ENCODE data around the gene CTRB1.
A peak's percentile ranks its signal among the peaks of the same experiment; 100 is the strongest.
"Not testable (repeated sequence)": the region's sequence is repeated elsewhere in the genome, so short reads cannot be mapped to it uniquely, and the experiment has no call there.

Gene CTRB1

DNA sequence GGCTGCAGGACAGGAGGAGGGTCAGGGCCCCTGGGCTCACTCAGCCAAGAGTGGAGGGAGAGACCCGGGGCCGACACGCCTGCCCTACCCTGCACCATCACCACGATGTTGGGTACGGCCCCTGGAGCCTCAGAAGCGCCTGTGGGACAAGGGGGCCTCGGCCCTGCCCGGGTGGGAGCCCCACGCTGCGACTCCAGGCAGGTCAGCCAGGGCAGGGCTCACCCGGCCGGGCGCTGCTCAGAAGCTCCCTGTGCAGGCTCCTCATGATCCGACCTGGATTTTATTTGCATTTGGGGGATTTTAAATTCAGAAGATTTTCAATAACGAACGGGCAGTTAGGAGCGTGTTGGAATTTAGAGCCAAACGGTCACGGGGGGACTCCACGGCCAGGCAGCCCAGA lies 13.9 kb upstream of the CTRB1 start:
- not testable (repeated sequence) for DNase-seq

DNA sequence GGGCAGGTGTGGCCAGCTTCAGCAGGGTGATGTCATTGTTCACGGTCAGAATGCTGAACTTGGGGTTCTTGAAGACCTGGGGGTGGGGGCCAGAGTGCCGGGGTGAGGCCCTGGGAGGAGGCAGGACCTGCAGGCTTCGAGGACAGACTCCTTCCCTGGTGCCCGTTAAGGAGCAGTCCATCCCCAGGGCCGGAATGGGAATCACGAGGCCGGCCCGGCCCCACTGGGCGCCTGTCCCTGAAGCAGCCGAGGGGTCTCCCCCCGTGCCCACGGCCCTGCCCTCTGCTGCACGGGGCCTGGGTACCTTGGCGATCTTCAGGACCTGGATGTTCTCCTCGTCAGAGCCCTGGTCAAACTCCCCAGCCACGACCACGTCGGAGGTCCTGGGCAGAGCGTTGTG lies 13.3 kb upstream of the CTRB1 start:
- DNase-seq, result not testable (repeated sequence)

DNA sequence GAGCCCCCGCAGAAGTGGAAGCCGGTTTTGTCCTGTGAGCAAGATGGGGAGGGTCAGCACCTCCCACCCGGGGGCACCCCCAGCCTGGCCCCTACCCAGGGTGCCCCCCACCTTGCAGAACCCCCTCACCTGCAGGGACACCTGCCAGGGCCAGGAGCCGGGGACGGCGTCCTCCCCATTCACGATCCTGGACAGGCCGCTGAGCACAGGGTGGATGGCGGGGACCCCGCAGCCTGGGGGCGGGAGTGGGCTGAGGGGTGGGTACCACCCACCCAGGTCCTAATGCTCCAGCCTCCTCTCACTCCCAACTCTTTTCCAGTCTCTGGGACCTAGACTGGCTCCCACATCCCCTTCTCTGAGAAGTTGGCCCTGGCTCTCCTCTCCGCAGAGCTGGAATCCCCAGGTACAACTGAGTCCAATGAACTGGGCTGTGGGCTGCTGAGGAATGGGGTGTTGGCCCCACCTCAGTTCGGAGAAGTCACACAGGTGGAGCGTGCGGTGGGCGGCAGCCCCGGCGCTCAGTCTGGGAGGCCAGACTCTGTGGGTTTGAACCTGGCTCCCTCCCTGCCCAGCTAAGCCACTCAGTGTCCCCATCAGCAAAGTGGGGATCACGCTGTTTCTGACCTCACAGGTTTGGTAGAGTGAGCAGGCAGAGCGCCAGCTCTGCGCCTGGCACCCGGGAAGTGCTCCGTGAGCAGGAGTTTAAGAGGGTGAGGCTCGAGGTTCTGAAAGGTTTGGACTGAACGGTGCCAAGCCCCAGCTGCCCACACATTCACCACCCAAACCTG lies 12.6 kb upstream of the CTRB1 start:
- DNase-seq, result not testable (repeated sequence)

DNA sequence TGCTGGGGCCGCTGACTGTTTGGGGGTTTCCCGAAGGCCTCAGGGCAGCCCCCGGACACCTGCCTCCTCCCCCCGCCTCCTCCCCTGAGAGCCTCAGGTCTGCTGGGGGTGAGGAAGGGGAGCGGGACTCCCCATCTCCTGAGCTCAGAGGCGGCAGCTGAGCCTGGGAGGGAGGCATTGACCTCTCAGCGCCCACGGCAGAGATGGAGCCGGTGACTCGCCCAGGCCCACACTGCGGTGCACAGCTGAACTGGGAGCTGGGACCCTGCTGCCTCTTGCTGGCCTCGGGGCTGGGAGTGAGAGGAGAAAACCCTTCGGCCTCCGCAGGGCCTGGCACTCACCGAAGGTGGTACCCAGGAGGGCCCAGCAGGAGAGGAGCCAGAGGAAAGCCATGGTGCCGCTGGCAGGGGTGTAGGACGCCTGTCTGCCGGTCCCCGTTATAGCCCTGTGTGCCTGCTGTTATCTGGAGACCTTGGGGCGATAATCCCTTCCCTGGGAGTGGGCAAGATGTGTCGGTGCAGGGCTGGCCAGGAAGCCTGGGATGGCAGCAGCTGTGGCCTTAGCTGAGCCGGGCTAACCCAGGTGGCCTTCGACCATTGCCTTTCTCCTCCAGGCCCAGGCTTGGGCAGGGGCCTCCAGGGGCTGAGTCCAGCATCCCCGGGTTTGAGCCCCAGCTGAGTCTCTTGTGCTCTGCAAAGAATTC lies 11.9 kb upstream of the CTRB1 start, which contains the start of gene CTRB2:
TSS of gene CTRB2 (minus strand) at position 413 of the 703 bp plus-strand sequence. CDS start at position 393, 20 bp downstream.
- no peak for DNase-seq

DNA sequence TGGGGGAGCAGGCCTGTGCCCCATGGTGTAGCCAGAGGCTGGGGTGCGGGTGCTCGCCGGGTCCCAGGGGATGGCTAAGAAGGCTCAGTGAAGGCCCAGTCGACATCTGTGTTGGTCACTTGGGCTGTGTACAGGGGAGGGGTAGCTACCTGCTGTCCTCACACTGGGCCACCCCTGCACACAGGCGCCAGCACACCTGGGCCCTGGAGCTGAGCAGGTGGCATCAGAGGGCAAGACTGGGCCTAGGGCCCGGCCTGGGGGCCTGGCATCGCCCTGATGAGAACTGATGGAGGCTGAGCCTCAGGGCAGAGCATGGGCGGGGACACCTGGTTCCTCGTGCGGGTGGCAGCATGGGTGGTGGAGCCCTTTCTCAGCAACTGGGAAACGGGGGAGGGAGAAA lies 11.0 kb upstream of the CTRB1 start:
- no peak for DNase-seq

DNA sequence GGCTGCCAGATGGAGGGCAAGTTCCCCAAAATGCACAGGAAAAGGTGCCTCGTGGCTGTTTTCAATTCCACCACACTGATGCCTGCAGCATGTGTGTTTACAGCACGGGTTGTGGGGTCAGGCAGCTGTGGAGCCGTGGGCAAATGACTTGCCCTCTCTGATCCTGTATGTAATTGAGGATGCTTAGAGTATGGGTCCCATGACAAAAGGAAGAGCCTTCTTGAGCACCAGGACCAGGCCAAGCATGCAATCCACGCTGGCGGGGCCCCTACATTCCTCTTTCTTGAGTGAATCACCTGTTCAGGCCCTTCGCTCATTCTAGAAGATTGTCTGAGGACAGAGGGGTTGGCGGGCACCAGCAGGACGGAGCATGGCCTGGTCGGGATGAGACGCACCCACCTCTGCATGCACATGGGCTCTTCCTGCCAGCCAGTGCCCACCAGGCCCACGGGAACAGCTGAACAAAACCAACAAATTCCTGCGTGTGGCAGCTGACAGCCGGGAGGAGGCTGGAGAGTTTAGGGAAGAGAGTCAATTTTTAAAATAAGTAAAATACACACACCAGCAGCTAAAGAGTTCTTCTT lies 10.5 kb upstream of the CTRB1 start:
- no peak for DNase-seq

DNA sequence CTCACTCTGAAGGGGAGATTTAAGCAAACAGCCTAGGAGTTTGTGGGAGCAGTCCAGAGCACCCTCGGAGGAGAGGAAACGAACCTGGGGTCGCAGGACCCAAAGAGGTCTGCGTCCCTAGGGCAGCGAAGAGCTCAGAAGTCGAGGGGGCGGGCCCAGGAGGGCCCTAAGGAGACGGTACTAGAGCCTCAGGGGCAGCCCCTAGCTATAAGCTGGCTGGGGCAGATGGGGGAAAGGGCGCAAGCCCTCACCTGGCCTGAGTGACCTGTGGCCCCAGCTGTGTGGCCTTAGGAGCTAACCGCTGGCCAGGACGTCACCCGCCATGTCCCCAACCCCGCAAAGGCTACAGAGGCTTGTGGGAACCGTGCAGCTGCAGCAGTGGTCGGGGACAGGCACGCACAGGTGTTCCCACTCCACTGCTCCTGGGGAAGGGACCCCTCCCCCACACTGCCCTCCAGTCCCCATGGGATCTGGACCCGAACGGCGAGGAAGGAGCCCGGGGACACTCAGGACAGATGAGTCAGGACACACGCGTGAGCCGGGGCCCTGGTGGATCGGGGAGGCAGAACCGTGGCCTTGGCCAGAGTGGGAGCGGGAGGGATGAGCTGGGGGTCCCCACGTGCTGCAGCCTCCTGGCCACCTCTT lies 9.8 kb upstream of the CTRB1 start:
- no peak for DNase-seq

DNA sequence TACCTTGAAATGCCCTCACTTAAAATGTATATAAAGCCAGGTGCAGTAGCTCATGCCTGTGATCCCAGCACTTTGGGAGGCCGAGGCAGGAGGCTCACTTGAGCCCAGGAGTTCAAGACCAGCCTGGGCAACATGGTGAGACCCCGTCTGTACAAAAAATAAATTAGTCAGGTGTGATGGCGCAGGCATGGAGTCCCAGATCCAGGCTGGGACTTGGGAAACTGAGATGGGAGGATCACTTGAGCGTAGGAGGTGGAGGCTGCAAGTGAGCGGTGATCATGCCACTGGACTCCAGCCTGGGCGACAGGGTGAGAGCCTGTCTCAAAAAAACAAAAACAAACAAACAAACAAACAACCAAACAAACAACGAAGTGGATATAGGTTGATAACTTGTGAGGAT lies 9.3 kb upstream of the CTRB1 start:
- not testable (repeated sequence) for DNase-seq

DNA sequence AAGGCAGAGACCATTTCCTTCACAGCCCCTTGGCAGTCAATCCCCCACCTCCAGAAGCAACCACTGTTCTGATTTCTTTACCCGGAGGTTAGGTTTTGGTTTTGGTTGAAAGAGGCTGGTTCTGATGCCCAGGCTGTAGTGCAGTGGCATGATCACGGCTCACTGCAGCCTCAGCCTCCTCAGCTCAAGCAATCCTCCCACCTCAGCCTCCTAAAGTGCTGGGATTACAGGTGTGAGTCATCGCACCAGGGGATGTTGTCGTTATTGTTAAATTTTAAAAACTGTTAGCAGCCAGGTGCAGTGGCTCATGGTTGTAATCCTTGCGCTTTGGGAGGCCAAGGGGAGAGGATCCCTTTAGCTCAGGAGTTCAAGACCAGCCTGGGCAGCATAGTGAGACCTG lies 8.8 kb upstream of the CTRB1 start:
- DNase-seq, result no peak

DNA sequence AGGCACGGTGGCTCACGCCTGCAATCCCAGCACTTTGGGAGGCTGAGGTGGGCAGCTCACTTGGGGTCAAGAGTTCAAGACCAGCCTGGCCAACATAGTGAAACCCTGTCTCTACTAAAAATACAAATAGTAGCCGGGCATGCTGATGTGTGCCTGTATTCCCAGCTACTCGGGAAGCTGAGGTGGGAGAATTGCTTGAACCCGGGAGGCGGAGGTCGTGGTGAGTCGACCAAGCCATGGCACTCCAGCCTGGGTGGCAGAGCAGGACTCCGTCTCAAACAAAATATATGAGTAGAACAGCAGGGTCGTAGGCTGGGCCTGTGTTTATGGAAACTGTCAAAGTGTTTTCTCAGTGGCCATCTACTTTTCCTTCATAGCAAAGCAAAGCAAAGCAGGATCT lies 7.5 kb upstream of the CTRB1 start:
- not testable (repeated sequence) for DNase-seq

DNA sequence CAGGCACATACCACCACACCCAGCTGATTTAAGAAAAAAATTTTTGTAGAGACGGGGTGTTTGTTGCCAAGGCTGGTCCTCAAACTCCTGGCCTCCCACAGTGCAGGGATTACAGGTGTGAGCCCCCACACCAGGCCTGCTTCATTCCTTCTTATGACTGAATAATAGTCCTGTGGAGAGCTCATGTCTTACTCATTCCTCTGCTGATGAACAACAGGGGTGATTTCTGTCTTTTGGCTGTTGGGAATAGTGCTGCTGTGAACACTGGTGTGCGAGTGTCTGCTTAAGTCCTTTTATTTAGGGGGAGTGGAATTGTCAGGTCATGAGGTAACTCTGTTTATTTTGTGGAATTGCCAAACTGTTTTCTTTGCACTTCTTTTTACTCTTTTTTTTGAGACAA lies 2.7 kb upstream of the CTRB1 start:
- DNase-seq, result no peak

DNA sequence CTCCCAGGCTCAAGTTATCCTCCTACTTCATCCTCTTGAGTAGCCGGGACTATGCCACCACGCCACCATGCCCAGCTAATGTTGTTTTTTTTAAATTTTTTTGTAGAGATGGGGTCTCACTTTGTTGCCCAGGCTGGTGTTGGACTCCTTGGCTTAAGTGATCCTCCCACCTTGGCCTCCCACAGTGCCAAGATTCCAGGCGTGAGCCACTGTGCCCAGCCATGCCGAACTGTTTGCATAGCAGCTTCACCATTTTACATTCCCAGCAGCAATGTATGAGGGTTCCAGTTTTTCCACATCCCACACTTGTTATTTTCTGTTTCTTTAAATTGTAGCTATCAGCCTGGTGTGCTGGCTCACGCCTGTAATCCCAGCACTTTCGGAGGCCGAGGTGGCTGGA lies 2.2 kb upstream of the CTRB1 start:
- no peak for DNase-seq

DNA sequence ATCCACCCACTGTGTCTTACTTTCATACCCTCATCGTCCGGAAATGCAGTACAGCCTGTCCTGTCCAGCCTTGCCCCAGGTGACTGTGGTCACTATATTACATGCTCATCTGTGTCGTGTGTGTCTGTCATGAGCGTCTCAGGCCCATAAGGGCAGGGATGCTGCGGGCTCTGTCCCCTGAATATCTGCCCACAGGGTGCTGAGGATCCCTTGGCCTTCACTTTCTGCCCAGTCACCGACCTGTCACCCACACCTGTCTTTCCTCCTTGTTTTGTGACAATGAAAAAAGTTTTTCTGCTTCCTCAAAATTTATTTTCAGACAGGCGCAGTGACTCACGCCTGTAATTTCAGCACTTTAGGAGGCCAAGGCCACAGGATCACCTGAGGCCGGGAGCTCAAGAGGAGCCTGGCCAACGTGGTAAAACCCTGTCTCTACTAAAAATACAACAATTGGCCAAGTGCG lies 1.4 kb upstream of the CTRB1 start:
- no peak for DNase-seq

DNA sequence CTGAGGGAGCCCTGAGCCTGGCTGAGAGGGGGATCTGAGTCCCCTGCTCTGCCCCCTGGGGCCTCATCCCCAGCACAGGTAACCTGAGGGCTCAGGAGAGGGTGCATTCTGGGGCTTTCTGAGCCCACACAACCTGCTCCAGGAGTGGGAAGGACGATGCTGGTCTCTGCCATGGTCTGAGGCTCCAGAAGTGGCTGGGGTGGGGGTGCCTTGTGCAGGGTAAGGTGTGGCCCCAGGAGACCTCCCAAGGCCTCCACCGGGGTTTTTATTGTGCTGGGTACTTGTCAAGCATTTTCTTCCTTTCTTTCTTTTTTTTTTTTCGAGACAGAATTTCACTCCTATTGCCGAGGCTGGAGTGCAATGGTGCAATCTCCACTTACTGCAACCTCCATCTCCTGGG lies 300 bp downstream of the CTRB1 start:
- DNase-seq, result no peak

DNA sequence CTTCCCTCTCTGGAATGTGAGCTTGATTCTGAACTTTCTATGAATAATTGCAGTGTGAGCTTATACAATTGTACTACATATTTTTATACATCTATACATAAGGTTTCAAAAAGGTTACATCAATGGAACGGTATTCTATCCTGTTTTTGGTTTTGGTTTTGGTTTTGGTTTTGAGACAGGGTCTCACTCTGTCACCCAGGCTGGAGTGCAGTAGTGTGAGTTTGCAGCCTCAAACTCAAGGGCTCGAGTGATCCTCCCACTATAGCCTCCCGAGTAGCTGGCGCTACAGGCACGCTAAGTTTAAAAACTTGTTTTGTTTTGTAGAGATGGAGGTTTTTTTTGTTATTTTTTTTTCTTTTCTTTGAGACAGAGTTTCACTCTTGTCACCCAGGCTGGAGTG lies 1.1 kb downstream of the CTRB1 start:
- peak; percentile 16 for DNase-seq

DNA sequence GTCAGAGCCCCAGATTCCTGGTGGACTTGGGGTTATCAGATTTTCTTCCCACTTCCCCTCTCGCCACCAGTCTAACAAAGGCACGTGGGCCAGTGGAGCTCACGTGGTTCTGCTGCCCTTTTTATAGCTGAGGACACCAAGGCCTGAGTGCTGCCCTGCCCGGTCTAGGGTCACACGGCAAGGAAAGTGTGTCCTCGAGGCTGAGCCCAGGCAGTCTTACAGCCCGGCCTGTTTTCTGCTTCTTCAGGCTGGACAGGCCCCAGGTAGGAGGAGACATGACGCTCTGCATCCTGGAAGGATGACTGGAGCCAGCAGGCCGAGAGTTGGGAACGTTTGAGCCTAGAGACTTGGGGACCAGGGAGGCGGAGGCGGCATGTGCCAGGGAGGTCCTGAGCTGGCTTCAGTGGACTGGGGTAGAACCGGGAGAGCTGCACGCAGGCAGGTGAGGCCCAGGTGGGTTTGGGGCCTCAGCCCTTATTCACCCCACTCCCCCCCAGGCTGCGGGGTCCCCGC lies 3.5 kb downstream of the CTRB1 start:
- no peak for DNase-seq

DNA sequence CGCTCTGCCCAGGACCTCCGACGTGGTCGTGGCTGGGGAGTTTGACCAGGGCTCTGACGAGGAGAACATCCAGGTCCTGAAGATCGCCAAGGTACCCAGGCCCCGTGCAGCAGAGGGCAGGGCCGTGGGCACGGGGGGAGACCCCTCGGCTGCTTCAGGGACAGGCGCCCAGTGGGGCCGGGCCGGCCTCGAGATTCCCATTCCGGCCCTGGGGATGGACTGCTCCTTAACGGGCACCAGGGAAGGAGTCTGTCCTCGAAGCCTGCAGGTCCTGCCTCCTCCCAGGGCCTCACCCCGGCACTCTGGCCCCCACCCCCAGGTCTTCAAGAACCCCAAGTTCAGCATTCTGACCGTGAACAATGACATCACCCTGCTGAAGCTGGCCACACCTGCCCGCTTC lies 4.3 kb downstream of the CTRB1 start:
- DNase-seq, result not testable (repeated sequence)

DNA sequence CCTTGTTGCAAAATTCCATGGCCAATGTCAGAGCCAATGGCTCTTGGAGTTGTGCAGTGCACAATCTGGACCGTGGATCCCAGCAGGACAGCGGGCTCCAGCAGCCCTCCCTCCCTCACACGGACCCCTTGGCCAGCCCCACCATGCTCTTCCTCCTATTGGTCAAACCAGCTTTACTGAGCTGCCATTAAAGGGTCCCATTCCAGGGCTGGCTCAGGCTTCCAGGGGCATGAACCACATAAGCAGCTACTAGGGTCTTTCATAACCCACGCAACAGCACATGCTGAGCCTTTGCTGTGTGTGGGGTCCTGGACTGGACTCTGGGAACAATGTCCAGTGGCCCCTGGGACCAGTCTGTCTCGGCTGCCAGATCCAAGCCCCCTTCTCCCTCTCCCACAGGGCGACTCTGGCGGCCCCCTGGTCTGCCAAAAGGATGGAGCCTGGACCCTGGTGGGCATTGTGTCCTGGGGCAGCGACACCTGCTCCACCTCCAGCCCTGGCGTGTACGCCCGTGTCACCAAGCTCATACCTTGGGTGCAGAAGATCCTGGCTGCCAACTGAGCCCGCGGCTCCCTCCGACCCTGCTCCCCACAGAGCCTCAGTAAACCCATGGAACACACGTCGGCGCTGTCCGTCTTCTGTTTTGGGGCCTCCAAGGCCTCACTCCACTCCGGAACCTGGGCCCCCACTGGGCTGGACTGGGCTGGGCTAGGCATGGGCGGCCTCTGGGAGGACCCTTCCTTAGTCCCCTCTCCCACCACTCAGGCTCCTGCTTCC lies 5.7 kb downstream of the CTRB1 start:
- no peak for DNase-seq

DNA sequence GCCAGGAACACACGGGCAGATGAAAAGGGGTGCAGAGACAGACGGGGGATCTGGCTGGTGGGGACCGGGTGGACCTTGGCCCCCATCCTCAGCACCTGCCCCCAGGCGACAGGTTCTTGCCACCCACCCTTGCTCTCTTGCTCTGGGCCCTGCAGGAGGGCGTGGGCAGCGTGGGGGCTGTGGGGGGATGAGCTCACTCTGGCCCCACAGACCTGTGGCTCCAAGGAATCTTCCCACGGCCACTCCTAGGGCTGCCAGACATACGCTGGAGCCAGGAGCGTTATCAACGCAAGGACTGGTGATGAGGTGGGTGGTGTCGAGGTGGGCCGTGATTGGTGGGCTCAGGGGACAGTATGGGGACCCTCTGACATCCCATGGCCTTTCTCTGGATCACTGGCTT lies 6.3 kb downstream of the CTRB1 start:
- no peak for DNase-seq

DNA sequence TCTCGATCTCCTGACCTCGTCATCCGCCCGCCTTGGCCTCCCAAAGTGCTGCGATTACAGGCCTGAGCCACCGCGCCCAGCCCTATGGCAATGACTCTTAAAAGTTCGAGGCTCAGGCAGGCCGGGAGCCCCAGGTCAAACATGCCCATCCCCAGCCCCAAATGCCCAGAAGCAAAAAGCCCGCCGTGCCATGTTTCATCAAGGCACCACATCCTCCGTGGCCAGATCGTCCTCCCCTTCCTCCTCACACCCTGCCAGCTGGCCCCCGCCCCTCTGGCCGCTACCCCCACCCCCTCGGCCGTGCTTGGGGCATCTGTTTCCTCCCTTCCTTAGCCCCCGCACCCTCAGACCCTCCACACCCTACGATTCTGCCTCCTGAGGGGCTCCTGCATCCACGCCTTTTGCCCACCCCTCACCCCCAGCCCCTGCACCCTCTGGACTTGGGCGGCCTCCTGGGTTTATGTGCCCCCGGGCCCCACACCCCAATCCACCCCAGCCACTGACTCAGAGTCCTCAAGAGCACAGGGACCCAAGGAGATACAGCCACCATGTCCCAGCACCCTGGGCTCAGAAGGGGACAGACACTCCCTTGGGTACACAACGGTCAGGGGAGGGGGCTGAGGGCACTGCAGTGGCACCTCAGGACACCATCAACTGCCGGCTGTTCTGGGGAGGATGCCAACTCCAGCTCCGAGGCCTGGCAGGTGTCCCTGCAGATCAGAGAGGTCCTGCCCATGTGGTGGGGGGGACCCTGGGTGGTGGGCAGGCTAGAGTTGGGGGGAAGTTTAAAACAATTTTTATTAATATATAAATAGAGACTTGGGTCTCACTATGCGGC lies 7.1 kb downstream of the CTRB1 start:
- DNase-seq, result no peak

All from stimulated activated CD4-positive, alpha-beta T cell treated with anti-CD3 and anti-CD28 coated beads, Interleukin-4, amount 100 ng/mL, for 1 hour (primary cell).